K562 (cell line): ENCODE results near the gene ITLN1. TPM values are rescaled to one million over a fixed set of nuclear protein-coding genes. Genes with fewer than 3 reads are reported as not detected.

Experiments
- ATAC-seq: fragments of 200-7000 bp; cut with Tn5 transposase; 3 replicates; pipeline ENCODE4 v1.9.1; 2020; ENCODE audit warnings: moderate library complexity
- BruUV-seq: library from RNA; stranded (reverse); fragments of 400-500 nt; replicated peaks from 2 replicates; lab custom pipeline; 2021; lab: Mats Ljungman, UMichigan
- CTCF ChIA-PET: fragments of 300-600 bp; formaldehyde crosslinking; extraction: SDS; loops from one replicate; lab custom pipeline; 2021; ENCODE audit warnings: low intra/inter-chr PET ratio; lab: Yijun Ruan, JAX
- POLR2A ChIA-PET: fragments of 300-600, 350-650 bp; sonication (Branson Sonifier 250); formaldehyde crosslinking; extraction: SDS; loops from one replicate; lab custom pipeline; 2021; ENCODE audit warnings: antibody characterized with exemption, inconsistent platforms; lab: Yijun Ruan, JAX
- DNase-seq, 4 experiments: peaks; one replicate each; pipeline versions ENCODE4 v3.0.0 to v3.0.0-alpha.2; 2011 to 2018; ENCODE audit warnings: low spot score in 3 of 4, mixed read lengths in 3 of 4; ENCODE audit errors: extremely low read depth in 1 of 4
- FAIRE-seq: peaks from 2 replicates; lab custom pipeline; 2011; peaks lifted over from hg19 to GRCh38; lab: Jason Lieb, UNC
- H2AFZ ChIP-seq: 2 replicates; pipeline ENCODE4 v1.6.0; 2011; ENCODE audit warnings: low read depth, low read length, control low read depth, inconsistent platforms
- H3K27ac ChIP-seq: fragments of 200-600 bp; 3 replicates; pipeline ENCODE4 v1.8.0; 2011; ENCODE audit warnings: low read depth, mild to moderate bottlenecking, control low read depth, inconsistent platforms, low read length, moderate library complexity, mixed read lengths; ENCODE audit errors: extremely low read depth
- H3K27me3 ChIP-seq, 2 experiments: fragments of 300-600 bp in 1 of 2; 2 replicates in 1 of 2; 3 replicates in 1 of 2; pipeline versions ENCODE4 v1.6.0 to v1.8.0; 2011; ENCODE audit warnings: inconsistent platforms in 2 of 2, low read length in 2 of 2, mild to moderate bottlenecking in 1 of 2, mixed read lengths in 1 of 2, moderate library complexity in 1 of 2; ENCODE audit not compliant: control insufficient read depth in 2 of 2, insufficient read depth in 2 of 2
- H3K36me3 ChIP-seq: fragments of 300-600 bp; 3 replicates; pipeline ENCODE4 v1.8.0; 2011; ENCODE audit warnings: mild to moderate bottlenecking, low read length, inconsistent platforms; ENCODE audit not compliant: control insufficient read depth, insufficient read depth
- H3K4me1 ChIP-seq, 2 experiments: fragments of 200-600 bp in 1 of 2; replicated peaks in 1 of 2; 2 replicates in 1 of 2; 3 replicates in 1 of 2; pipeline versions ENCODE4 v1.5.1 to v1.8.0; 2011; ENCODE audit warnings: inconsistent platforms in 2 of 2, low read length in 2 of 2, mild to moderate bottlenecking in 1 of 2, mixed read lengths in 1 of 2, moderate library complexity in 1 of 2; ENCODE audit not compliant: control insufficient read depth in 2 of 2, insufficient read depth in 2 of 2
- H3K4me2 ChIP-seq: 2 replicates; pipeline ENCODE4 v1.6.1; 2011; ENCODE audit warnings: low read length, control low read depth, inconsistent platforms, mixed read lengths; ENCODE audit not compliant: insufficient read depth
- H3K4me3 ChIP-seq: fragments of 200-600 bp; sonication (generic), shearing (Covaris generic); 2 replicates; pipeline ENCODE4 v1.5.1; 2016; ENCODE audit warnings: control low read depth, inconsistent platforms
- H3K79me2 ChIP-seq: fragments of 200-600 bp; 3 replicates; pipeline ENCODE4 v1.8.0; 2011; ENCODE audit warnings: low read length, inconsistent platforms; ENCODE audit not compliant: control insufficient read depth, insufficient read depth
- H3K9ac ChIP-seq, 2 experiments: 2 replicates each; pipeline versions ENCODE4 v1.6.0 to v1.6.1; 2011; ENCODE audit warnings: low read depth in 2 of 2, low read length in 2 of 2, control low read depth in 1 of 2, inconsistent platforms in 1 of 2, mild to moderate bottlenecking in 1 of 2, mixed read lengths in 1 of 2; ENCODE audit not compliant: insufficient read depth in 1 of 2
- H3K9me1 ChIP-seq: one replicate; pipeline ENCODE4 v1.6.0; 2011; ENCODE audit warnings: inconsistent platforms, mild to moderate bottlenecking, low read length, moderate library complexity; ENCODE audit not compliant: control insufficient read depth, insufficient read depth
- H3K9me3 ChIP-seq: replicated peaks from 2 replicates; pipeline ENCODE4 v1.5.1; 2011; ENCODE audit warnings: low read depth, low read length, inconsistent platforms; ENCODE audit not compliant: control insufficient read depth, insufficient read depth
- H4K20me1 ChIP-seq: replicated peaks from 2 replicates; pipeline ENCODE4 v1.6.1; 2011; ENCODE audit warnings: low read length, inconsistent platforms, mixed read lengths; ENCODE audit not compliant: control insufficient read depth, insufficient read depth
- CREB3 ChIP-seq: fragments of 450-650 bp; conservative IDR thresholded peaks from 2 replicates; pipeline ENCODE4 v1.6.1; 2016; ENCODE audit warnings: missing genetic modification characterization, low read depth, mild to moderate bottlenecking, missing compliant biosample characterization, moderate library complexity
- IRF2 ChIP-seq: sonication (generic); formaldehyde crosslinking; IDR thresholded peaks from 2 replicates; pipeline ENCODE4 v1.8.1; 2022; ENCODE audit warnings: mild to moderate bottlenecking, missing genetic modification reagents
- MBD2 ChIP-seq: sonication (generic); IDR thresholded peaks from 2 replicates; pipeline ENCODE4 v1.6.1; 2016; ENCODE audit warnings: low read depth, borderline replicate concordance
- RAD21 ChIP-seq, 2 experiments: fragments of 250-450 bp in 1 of 2; fragments of 450-650 bp in 1 of 2; sonication (Bioruptor Pico) in 1 of 2; formaldehyde crosslinking in 1 of 2; IDR thresholded peaks in 1 of 2; conservative IDR thresholded peaks in 1 of 2; 2 replicates each; pipeline versions ENCODE4 v1.4.0 to v1.8.0; 2020 to 2022; ENCODE audit warnings: mild to moderate bottlenecking in 2 of 2, moderate library complexity in 1 of 2
- STAT6 ChIP-seq: sonication (generic); formaldehyde crosslinking; IDR thresholded peaks from 2 replicates; pipeline ENCODE4 v1.8.1; 2023; ENCODE audit warnings: mild to moderate bottlenecking, missing genetic modification reagents
- USF2 ChIP-seq: sonication (generic); formaldehyde crosslinking; IDR thresholded peaks from 2 replicates; pipeline ENCODE4 v1.5.0; 2020; ENCODE audit warnings: missing genetic modification reagents
- ZC3H4 ChIP-seq: sonication (generic); formaldehyde crosslinking; IDR thresholded peaks from 2 replicates; pipeline ENCODE4 v1.9.0; 2021; ENCODE audit warnings: missing genetic modification reagents, borderline replicate concordance
- ZNF282 ChIP-seq: sonication (generic); formaldehyde crosslinking; IDR thresholded peaks from 2 replicates; pipeline ENCODE4 v1.8.1; 2023; ENCODE audit warnings: missing genetic modification reagents
- ZNF449 ChIP-seq: fragments of 250-450 bp; sonication (Bioruptor Pico); IDR thresholded peaks from 2 replicates; pipeline ENCODE4 v1.8.0; 2022; ENCODE audit warnings: moderate library complexity, mild to moderate bottlenecking, inconsistent platforms
- ZNF511 ChIP-seq: sonication (generic); formaldehyde crosslinking; IDR thresholded peaks from 2 replicates; pipeline ENCODE4 v1.8.0; 2022; ENCODE audit warnings: mild to moderate bottlenecking, missing genetic modification reagents
- WGBS: fragments of 100-300 bp; shearing (Covaris generic); methylation state at CpG from one replicate; pipeline ENCODE4 v1.1.6; 2016; ENCODE audit warnings: low coverage, mixed read lengths; ENCODE audit not compliant: insufficient coverage; ENCODE audit errors: missing lambda C conversion rate; 5-methylcytosine and 5-hydroxymethylcytosine counted together
- in situ Hi-C: fragments of 300-500 bp; cut with MboI; formaldehyde crosslinking; loops from 4 replicates; pipeline ENCODE4 v1.15.0; 2018; ENCODE audit warnings: inconsistent platforms, mixed read lengths
- intact Hi-C: fragments of 100-400 bp; cut with micrococcal nuclease; formaldehyde crosslinking; loops from 2 replicates; pipeline ENCODE4 v1.14.2; 2022
- polyA plus RNA-seq, 8 experiments: library from polyadenylated mRNA; depleted of rRNA in 4 of 8; stranded (reverse) in 5 of 8; unstranded in 3 of 8; fragments of >200 nt; fragmentation: Nextera tagmentation in 2 of 8; fragmentation: Illumina TruSeq in 1 of 8; extraction: Ambion mirVana in 2 of 8; extraction: Trizol in 1 of 8; gene quantifications; 2 replicates each; pipeline versions ENCODE4 v1.2.1 to v1.2.3, GENCODE V29; 2011 to 2014; ENCODE audit warnings: inconsistent platforms in 1 of 8, missing spikeins in 1 of 8
- total RNA-seq, 7 experiments: library from RNA; depleted of rRNA in 6 of 7; stranded (reverse); fragments of >200 nt in 6 of 7; fragmentation: Illumina TruSeq in 2 of 7; extraction: Trizol in 2 of 7; gene quantifications; 2 replicates each; pipeline versions ENCODE4 v1.2.1 to v1.2.3, GENCODE V29; 2011 to 2021; ENCODE audit warnings: low replicate concordance in 1 of 7
- TF ChIP-seq, protein P1 (sequence below): sonication (generic); formaldehyde crosslinking; IDR thresholded peaks from 2 replicates; pipeline ENCODE4 v1.8.0; 2022; ENCODE audit warnings: mild to moderate bottlenecking, low read depth, missing genetic modification reagents

ITLN1 gene
- total and polyA plus RNA-seq, 9 of the 15 experiments (the other 6 are each of a cell fraction or from before 2014, with no cell fraction given), result not detected

- ChIA-PET POLR2A (interaction anchor here (0.6 to 0.8 kb wide), 2 partner anchors 9 to 309 kb away, joined by 3 to 5 read pairs; no protein-coding TSS in a partner anchor), CTCF (no interaction called here)
- DNase-seq, result no peak
- Histone ChIP-seq H3K9me1 (no peaks in the 10 kb centered on the region), H3K9me3 (no peaks in the 10 kb centered on the region), H3K79me2 (no peaks in the 10 kb centered on the region), H3K27ac (no peak overlapping the region), H3K4me3 (no peak overlapping the region), H4K20me1 (no peaks in the 10 kb centered on the region), H2AFZ (no peak overlapping the region), H3K36me3 (no peaks in the 10 kb centered on the region), H3K27me3 (peaks cover 7 to 35% of the 10 kb centered on the region in 2 experiments; a peak in 4 of 5 replicates), H3K4me2 (no peak overlapping the region), H3K4me1 (0 out of 5 replicates have a peak, but pooled peaks cover 3 to 4% of the 10 kb centered on the region in 2 experiments), H3K9ac (0 out of 4 replicates have a peak overlapping the region, but pooled peaks of 1 of the 2 experiments have one; percentile 10)
- intact Hi-C loops, result no loop called here
- BruUV-seq, result no TSS peak
- no peak for FAIRE-seq
- ATAC-seq, result no peak
- WGBS, result 6% methylated on average over 13 of the region's 13 CpGs
- in situ Hi-C loops, result no loop called here
- TF ChIP-seq ZNF511 (CRISPR knock-in tag) (no peak), ZNF449 (no peak), MBD2 (no peak), STAT6 (CRISPR knock-in tag) (no peak), CREB3 (tag) (no peak), ZNF282 (CRISPR knock-in tag) (no peak), USF2 (CRISPR knock-in tag) (no peak), RAD21 (CRISPR knock-in tag; conservative IDR thresholded peaks at IDR 0.05 in 1 of 2, IDR thresholded peaks at IDR 0.05 in 1 of 2) (no peak), IRF2 (CRISPR knock-in tag) (no peak), ZC3H4 (CRISPR knock-in tag) (no peak)
- TF ChIP-seq, protein P1, sequence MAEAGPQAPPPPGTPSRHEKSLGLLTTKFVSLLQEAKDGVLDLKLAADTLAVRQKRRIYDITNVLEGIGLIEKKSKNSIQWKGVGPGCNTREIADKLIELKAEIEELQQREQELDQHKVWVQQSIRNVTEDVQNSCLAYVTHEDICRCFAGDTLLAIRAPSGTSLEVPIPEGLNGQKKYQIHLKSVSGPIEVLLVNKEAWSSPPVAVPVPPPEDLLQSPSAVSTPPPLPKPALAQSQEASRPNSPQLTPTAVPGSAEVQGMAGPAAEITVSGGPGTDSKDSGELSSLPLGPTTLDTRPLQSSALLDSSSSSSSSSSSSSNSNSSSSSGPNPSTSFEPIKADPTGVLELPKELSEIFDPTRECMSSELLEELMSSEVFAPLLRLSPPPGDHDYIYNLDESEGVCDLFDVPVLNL, result no peak
Observed at GRCh38 chr1:160883581-160884513, 1.1 kb downstream of the ITLN1 start.
